HG03354 (cell line): ENCODE measurements around the gene PI4K2A.
"Not testable (repeated sequence)": the region's sequence is repeated elsewhere in the genome, so short reads cannot be mapped to it uniquely, and the experiment has no call there.

ENCODE experiments used
- ATAC-seq: cut with Tn5 transposase; IDR thresholded peaks from one replicate; pipeline ENCODE4 v1.9.1; 2021; ENCODE audit warnings: mild to moderate bottlenecking; ENCODE audit not compliant: unreplicated experiment, poor library complexity, severe bottlenecking

The PI4K2A gene

DNA sequence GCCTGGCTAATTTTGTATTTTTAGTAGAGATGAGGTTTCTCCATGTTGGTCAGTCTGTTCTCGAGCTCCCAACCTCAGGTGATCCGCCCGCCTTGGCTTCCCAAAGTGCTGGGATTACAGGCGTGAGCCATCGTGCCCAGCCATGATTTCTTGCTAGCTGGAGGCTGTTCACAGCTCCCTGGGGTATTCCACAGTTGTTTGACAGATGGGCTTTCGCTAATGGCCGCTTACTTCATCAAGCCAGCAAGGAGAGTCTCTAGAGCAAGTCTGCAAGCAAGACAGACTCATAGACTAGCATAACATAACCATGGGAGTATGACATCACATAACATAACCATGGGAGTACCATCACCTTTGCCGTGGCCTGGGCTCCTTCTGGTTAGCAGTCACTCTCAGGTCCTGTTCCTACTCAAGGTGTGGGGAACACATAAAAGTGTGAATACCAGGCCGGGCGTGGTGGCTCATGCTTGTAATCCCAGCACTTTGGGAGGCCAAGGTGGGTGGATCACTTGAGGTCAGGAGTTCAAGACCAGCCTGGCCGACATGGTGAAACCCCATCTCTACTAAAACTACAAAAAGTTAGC is 57.7 kb downstream of the PI4K2A start:
- not testable (repeated sequence) for ATAC-seq

DNA sequence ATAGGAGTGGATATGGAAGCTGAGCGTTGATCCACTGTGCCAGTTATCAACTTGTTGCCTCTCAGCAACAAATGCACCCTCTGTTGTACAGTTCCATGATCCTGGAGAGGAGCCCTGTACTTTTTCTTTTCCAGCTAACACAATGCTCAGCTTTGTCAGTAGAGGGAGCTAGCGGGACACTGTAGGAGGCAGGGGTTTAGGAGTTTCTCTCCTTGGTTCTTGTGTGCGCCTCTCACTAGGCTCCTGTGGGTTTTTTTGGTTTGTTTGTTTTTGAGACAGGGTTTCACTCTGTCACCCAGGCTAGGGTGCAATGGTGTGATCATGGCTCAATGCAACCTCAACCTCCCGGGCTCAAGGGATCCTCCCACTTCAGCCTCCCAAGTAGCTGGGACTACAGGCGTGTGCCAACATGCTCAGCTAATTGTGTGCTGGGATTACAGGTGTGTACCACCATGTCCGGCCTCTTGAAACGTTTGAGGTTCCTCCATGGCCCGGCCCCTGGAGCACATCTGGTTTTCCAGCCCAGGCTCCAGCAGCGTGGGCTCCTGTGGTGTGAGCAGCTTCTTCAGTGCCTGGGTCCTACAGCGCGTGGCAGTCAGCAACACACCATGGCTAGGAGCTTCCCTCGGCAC is 61.1 kb downstream of the PI4K2A start:
- ATAC-seq = peak; percentile 78

DNA sequence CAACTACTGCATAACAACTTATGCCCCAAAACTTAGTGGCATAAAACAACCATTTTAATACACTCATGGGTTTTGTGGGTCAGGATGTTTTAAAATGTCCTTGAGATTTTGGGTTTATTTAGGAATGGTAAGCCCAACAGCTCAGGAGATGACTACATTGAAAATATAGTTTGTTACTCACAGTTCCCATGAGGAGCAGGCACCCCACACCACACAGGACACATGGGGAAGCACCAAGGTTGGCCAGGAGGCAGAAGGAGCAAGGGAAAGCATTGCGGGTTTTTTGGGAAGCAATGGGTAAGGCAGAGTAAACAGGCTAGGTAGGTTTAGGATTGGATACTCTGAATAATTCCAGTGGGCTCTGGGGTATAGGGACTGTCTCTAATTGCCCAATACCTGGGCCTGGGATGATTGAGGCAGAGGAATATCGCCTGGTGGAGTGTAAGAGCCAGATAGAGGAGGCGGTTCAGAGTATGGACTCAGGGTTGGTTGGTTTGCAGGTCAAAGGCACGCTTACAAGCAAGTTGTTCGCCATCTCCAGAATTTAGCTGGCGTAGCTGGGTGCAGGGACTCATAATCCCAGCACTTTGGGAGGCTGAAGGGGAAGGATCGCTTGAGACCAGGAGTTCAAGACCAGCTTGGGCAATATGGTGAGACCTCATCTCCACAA is 63.1 kb downstream of the PI4K2A start:
- ATAC-seq = no peak

DNA sequence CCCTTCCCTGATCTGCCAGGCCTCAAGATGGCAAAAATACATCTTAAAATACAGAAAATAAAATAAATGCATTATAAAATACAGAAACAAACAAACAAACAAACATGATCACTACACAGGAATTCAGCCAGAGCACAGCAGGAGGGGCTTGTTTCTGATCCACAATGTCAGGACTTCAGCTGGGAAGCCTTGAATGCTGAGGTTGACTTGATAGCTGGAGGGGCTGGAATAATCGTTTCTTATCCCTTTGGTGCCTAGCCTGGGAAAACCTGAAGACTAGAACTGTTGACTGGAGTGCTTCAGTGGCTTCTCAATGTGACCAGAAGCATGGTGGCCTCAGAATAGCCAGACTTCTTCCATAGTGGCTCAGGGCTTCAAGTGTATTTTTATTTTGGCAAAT is 63.9 kb downstream of the PI4K2A start:
- ATAC-seq = no peak

DNA sequence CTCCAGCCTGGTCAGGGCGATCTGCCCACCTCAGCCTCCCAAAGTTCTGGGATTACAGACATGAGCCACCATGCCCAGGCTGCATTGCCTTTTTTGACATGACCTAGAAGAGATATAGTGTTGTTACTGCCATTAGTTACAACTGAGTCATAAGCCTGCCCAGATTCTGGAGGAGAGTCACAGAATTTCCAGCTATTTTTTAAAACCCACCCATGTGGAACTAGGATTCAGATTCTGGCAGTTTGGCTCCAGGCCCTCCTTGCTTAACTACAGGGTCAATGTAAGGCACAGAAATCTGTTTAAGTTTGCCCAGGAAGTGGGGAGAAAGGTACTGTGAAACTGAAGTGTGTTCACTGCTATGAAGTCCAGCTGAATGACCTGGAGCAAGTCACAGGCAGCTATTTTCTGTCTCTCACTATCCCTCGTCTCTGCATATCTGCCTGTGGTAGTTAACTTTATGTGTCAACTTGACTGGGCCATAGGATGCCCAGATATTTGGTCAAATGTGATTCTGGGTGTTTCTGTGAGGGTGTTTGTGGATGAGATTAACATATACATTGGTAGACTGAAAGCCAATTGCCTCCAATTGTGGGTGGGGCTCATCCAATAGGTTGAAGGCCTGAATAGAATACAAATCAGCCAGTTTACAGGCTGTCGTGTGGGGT is 64.7 kb downstream of the PI4K2A start:
- ATAC-seq = no peak

DNA sequence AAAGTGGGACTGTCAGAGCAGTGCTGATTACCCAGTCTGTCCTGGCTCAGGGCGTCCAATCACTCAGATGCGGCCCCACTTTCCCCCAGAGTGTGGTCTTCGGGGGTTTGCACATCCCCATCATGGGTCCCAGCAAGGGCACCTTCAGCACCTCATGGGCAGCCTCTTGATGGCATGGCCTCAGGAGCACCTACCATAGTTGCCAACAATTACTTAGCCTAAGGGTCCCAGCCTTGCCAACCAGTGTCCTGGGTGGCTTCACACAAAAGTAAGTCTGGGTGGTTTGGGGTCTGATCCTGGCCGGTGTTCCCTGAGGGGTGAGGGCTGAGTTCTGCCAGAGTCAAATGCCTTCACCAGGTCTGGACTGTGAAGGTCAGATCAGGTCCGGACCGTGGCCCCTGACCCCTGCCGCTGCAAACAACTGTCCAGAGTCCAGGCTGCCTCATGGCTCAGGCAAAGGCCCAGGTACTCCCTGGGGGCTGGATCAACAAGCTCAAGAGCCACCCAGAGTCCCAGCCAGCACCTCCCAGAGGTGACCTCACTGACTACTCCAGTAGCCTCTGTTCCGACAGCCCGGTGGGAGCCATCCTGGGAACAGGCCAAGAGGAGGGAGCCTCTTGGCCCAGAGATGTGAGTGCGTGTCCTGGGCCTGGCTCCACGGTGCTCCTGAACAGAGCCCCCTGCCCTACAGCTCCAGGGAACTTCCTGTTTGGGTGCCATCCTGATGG is 66.8 kb downstream of the PI4K2A start:
- no peak for ATAC-seq

DNA sequence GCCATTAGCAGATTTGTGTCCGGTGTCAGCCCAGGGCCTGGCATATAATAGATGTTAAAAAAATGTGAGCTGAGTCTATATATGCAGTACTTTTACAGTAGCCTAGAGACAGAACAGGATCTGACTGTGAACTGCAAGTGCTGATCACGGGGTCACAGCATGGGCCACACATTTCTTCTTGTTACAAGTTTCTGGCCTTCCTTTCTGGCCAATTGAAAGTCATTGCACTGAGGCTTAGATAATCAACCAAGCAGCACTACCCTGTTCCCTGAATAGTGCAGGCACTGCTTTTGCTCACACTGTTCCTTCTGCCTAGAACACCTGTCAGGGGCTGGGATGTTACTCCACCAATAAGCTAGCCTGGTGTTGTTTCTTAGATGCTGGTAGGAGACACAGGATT is 67.7 kb downstream of the PI4K2A start:
- ATAC-seq = no peak

DNA sequence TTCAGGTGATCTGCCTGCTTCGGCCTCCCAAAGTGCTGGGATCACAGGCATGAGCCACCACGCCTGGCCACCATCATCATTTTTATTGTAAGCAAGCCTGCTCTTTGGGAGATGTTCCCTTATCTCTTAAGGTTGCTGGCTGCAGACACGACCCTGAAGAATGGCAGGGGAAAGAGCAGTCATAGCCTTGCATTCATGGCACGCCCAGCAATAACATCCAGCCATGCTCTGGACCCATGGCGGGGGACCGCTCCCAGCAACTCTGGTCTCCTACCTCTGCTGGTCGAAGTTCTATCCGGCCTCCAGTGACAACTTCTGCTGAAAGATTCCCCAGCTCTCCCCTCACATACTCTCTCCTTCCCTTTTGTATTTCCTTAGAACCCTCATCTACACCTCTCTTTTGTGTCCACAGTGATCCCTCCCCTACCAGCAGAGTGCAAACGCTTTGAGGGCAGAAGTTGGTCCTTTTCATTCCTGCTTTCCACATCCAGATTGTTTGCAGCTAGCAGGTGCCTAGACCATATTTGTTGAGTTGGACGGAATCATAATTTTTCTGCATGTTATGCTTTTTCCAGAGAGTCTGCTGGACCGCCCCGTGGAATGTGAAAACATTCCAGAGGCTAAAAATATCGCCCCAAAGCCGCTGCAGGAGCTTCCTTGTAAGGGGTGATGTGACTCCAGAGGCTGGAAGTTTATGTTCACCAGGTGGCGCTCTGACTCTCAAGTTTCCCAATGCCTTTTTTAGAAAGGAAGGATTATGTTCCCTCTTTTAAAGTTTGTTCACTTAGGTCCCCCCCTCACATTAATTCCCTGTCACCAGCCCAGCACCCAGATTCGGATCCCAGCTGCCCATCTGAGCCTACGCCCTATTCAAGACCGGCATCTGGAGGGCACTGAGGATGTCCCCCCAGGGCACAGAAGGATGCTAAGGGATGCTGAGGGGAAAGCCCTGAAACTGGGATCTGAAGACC is 68.8 kb downstream of the PI4K2A start:
- ATAC-seq = no peak

DNA sequence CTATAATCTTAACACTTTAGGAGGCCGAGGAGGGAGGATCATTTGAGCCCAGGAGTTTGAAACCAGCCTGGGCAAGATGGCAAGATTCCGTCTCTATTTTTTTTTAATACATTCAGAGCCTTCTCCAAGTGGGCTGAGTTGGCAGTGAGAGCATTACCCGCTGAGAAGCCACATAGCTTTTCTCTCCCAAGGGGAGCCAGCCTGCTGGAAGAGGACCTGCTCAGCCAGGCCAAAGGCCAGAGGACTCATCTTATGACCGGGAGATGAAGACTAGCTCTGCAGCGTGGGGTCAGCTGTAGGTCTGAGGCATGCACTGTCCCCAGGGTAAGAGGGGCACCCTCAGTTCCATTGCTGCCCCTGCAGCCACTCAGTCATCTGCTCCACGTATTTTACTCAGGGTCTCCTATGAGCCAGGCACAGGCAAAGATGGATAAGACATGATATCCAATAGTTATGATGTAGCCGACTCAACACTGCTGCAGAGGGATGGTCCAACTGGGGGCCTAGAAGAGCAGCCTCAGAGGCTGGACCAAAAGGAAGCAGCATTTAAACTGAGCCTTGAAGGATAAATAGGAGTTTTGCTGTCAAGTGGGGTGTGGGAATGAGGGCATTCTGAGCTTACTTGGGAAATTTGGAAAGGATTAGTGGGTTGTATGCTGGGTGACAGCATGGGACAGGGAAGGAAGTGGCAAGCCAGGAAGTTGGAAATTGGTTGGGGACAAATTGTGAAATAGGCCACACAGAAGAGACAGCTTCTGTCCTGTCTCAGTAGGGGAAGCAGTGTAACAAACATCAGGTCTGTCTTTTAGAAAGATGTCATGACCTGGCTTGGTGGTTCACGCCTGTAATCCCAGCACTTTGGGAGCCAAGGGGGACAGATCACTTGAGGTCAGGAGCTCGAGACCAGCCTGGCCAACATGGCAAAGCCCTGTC is 71.4 kb downstream of the PI4K2A start:
- ATAC-seq = no peak

DNA sequence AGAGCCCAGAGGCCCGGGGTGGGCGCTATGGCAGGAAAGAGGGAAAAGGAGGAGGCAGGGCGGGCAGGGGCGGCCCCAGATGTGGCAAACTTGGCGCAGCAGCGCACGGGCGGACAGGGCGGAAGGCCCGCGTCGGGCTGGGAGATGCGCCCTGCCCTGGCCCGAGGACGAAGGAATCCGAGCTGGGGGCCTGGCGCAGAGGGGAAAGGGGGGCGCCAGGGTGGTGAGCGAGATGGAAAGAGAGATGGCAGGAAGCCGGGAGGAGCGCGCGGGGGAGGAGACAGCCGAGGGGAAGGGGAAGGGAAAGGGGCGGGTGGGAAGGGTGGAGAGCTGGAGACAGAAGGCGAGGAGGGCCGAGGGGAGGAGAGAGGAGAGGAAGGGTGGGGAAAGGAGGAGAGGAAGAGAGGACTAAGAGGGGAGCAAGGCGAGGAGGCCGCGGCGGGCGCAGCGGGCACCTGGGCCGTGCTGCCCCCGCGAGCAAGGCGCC is 72.9 kb downstream of the PI4K2A start, which contains the start of gene MARVELD1:
Gene MARVELD1, plus strand, starts transcription at position 392 of the 487 bp plus-strand sequence. CDS start 147 bp downstream, outside the sequence.
- ATAC-seq = no peak

DNA sequence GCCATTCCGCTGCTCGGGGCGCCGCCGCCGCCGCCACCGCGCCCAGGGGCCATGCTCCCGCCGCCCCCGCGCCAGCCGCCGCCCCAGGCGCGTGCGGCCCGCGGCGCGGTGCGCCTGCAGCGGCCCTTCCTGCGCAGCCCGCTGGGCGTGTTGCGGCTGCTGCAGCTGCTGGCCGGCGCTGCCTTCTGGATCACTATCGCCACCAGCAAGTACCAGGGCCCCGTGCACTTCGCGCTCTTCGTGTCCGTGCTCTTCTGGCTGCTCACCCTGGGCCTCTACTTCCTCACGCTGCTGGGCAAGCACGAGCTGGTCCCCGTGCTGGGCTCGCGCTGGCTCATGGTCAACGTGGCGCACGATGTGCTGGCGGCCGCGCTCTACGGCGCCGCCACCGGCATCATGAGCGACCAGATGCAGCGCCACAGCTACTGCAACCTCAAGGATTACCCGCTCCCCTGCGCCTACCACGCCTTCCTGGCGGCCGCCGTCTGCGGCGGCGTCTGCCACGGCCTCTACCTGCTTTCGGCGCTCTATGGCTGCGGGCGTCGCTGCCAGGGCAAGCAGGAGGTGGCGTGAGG is 73.4 kb downstream of the PI4K2A start:
- ATAC-seq = peak; percentile 81

DNA sequence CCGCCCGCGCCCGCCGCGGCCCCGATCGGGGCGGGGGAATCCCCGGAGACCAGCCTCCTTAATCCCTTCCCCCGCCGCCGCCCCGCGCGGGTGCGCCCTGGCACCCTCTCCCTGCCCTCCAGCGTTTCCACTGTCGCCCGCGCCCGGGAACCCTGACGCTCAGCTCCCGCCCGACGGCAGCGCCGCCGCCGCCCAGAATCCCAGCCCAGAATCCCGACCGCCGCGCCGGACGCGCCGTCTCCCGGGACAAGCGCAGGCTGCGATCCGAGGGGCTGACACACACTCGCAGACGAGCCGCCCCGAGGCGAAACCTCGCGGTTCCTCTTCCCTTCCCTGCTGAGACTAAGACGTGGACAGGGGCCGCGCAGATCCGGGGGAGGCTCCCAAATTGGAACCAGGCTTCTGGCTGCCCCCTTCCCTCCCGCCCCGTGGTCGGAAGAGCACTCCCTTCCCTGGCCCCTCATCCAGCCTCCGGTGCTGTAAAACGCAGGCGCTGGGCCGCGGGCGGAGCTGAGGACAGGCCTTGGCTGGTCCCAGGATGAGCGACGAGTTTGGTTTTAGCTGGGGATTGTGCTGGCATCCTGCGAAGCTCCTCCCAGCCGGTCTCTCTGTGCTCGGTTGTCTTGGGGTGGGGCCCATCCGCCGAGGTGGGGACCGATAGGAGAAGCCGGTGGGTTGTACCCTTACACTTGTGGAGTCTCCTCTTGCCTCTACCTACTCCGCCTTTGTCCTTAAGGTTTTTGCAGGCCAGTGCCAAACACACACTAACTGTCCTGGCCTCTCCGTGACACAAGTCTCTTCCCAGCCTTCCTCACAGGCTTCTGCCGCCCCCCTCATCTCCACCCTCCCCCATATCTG is 74.2 kb downstream of the PI4K2A start:
- peak; percentile 48 for ATAC-seq

DNA sequence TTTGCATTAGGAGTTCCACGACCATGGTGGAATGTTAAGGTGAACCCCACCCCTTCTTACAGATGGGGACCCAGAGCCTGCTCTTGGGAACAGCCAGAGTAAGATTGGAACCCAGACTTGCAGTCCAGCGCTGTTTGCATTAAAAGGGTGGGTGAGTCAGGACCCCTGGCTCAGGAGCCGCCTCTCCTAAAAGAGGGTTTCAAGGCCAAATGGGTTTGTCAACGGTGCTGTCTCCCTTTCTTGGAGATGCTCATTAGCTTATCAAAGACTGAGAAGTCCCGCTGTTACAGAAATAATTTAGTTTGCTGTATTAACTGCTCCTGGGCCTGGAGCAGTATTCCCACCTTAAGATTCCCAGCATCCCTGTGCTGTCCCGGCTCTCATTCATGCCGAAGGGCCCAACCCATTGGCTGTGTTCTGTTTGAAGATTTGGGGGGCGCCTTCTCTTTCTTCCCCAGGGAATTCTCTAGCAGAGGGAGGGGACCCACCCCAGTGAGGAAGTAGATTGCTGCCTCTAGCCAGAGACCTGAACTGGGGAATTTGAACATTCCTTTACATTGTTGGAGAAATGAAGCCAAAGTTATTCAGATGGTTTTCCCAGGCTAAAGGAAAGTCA is 74.9 kb downstream of the PI4K2A start:
- no peak for ATAC-seq

DNA sequence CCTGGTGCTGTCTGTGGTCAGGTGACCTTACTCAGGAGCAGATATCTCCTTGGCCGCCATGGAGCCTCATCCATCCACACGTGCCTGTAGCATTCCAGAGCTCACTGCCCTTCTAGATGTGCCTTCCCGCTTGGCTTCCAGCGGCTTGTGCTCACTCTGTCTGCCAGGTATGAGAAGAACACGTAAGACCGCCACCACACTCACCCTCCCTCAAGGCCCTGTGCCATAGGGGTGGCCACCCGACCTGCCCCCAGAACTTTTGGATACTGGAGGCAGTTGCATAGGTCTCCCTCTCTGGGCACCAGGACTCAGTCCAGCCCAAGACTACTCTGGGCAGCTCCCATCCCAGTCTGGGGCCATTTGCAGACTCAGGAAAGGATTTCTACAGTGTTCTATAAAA is 77.2 kb downstream of the PI4K2A start:
- ATAC-seq = no peak

DNA sequence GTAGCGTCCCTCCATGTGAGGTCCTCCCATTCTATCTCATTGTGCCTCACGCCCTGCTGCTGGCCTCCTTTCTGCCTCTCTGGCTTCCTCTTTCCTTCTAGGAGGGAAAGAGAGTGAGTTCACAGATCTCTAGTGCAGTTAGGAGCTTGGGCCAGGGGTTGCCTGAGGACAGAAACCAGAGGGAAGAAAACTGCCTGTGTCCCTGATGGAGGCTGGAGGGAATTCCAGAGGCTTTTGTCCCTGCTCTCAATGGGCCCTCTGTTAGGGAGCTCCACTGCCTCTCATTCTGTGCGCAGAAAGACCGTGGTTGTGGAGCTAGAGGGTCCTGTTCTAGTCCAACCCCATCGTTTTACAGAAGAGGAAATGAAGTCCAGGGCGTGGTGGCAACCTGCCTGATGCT is 77.7 kb downstream of the PI4K2A start:
- ATAC-seq = no peak

DNA sequence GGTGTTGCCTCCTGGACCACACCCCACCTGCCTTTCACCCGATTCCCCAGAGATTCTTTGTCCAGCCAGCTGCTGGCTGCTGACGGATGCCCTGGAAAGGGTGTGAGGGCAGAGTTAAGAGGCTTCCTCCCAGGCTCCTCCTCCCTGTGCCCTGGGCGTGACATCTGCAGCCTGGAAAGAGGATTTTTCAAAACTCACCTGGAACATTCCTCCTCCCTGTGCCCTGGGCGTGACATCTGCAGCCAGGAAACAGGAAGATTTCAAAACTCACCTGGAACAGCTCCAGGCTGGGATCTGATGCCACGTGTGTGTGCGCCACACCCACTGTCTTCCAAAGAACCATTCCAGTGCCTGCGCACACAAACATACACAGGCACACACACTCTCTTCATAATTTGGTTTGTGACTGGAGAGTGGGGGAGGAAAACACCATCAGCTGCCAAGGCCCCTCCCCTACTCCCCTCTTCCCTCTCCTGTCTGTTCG is 78.2 kb downstream of the PI4K2A start:
- no peak for ATAC-seq
